Right kidney (tissue), 1 donor: ENCODE measurements around the gene PCNX1.
"Not testable (repeated sequence)": the region's sequence is repeated elsewhere in the genome, so short reads cannot be mapped to it uniquely, and the experiment has no call there.

Source experiments
- DNase-seq: peaks from one replicate; pipeline ENCODE4 v3.0.0-alpha.2; 2016

Gene PCNX1

GRCh38 chr14:70962935-70963334 is 55.7 kb downstream of the PCNX1 start:
- no peak for DNase-seq

GRCh38 chr14:70964492-70964891 is 57.2 kb downstream of the PCNX1 start:
- DNase-seq: no peak

- no peak for DNase-seq
Measured at GRCh38 chr14:70971560-70971959, 64.3 kb downstream of the PCNX1 start.

- DNase-seq: peak; percentile 36
Measured at GRCh38 chr14:70972107-70972976, 65.1 kb downstream of the PCNX1 start.

- no peak for DNase-seq
Measured at GRCh38 chr14:70976591-70976990, 69.3 kb downstream of the PCNX1 start.

- DNase-seq: no peak
Measured at GRCh38 chr14:70981000-70981952, 74.0 kb downstream of the PCNX1 start.

GRCh38 chr14:70982200-70982599 is 74.9 kb downstream of the PCNX1 start:
- no peak for DNase-seq

GRCh38 chr14:70987041-70987440 is 79.8 kb downstream of the PCNX1 start:
- DNase-seq: no peak

GRCh38 chr14:70988452-70988851 is 81.2 kb downstream of the PCNX1 start:
- DNase-seq: no peak

- DNase-seq: no peak
Measured at GRCh38 chr14:70993931-70994330, 86.7 kb downstream of the PCNX1 start.

- no peak for DNase-seq
Measured at GRCh38 chr14:70995211-70995610, 88.0 kb downstream of the PCNX1 start.

GRCh38 chr14:70995671-70996070 is 88.4 kb downstream of the PCNX1 start:
- DNase-seq: no peak

- no peak for DNase-seq
Measured at GRCh38 chr14:70999117-70999516, 91.9 kb downstream of the PCNX1 start.

GRCh38 chr14:71000091-71000490 is 92.8 kb downstream of the PCNX1 start:
- no peak for DNase-seq

GRCh38 chr14:71001742-71002141 is 94.5 kb downstream of the PCNX1 start:
- no peak for DNase-seq

GRCh38 chr14:71003156-71003555 is 95.9 kb downstream of the PCNX1 start:
- no peak for DNase-seq

- no peak for DNase-seq
Measured at GRCh38 chr14:71004481-71004880, 97.2 kb downstream of the PCNX1 start.

GRCh38 chr14:71005076-71005475 is 97.8 kb downstream of the PCNX1 start:
- DNase-seq: no peak

GRCh38 chr14:71006200-71006563 is 98.9 kb downstream of the PCNX1 start:
- no peak for DNase-seq

- DNase-seq: no peak
Measured at GRCh38 chr14:71011479-71011878, 104.2 kb downstream of the PCNX1 start.

GRCh38 chr14:71012888-71013287 is 105.6 kb downstream of the PCNX1 start:
- DNase-seq: no peak

GRCh38 chr14:71013551-71014192 is 106.4 kb downstream of the PCNX1 start:
- no peak for DNase-seq

- DNase-seq: not testable (repeated sequence)
Measured at GRCh38 chr14:71019917-71020316, 112.7 kb downstream of the PCNX1 start.
